MV-4-11 (cell line): ENCODE measurements around the gene ENAH.
"Not testable (repeated sequence)": the region's sequence is repeated elsewhere in the genome, so short reads cannot be mapped to it uniquely, and the experiment has no call there.

Source experiments
- DNase-seq: peaks from one replicate; lab custom pipeline; 2025; lab: John Stamatoyannopoulos, UW

ENAH gene

DNA sequence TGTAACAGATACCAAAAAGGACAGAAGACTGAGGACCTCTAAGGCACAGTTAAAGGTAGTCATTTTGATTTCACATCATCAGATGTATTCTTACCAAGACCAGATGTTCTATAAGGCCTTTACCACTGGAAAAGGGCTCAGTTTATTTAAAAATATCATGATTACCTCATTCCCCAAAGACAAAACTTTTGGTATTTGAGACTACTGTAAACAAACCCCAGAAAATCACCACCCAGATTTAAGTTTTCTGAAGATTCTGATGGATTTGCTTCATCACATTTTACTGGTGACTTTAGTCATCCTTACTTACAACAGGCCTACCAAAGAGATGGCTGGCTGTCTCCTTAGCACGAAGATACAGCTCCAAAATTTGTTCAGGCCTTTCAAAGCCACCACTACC, 8.3 kb downstream of the ENAH start:
- DNase-seq: no peak

DNA sequence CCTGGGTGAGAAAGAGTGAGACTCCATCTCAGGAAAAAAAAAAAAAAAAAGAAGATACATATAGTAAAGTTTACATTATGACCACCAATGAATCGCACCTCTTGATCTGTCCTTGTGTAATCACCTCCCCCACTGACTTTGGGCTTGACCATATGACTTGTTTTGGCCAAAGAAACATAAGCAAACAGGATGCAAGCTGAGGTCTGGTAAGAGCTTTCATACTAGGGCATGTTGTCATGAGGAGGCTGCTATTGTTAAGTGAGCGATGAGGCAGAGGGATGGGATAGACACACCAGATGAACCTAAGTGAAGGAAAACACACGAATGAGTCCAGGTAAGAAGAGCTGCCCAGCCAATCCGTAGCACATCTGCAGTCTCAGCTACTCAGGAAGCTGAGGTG, 10.7 kb downstream of the ENAH start:
- no peak for DNase-seq

DNA sequence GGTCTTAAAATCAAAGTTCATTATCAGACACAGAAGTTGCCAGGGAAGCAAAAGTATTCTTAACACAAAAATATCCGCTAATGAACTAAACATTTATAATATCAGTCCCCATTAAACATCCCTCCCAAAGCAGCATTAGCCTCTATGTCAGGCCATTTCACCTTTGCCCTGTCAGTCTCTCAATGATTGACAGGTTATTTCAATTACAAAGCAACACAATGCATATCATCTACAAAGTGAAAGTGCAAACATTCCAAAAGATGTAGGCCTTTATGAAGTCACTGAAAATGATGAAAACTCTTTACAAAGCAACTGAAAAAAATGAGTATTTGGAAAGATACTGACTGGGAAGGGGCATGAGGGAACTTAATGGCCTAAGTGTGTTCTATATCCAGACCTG, 14.1 kb downstream of the ENAH start:
- no peak for DNase-seq

DNA sequence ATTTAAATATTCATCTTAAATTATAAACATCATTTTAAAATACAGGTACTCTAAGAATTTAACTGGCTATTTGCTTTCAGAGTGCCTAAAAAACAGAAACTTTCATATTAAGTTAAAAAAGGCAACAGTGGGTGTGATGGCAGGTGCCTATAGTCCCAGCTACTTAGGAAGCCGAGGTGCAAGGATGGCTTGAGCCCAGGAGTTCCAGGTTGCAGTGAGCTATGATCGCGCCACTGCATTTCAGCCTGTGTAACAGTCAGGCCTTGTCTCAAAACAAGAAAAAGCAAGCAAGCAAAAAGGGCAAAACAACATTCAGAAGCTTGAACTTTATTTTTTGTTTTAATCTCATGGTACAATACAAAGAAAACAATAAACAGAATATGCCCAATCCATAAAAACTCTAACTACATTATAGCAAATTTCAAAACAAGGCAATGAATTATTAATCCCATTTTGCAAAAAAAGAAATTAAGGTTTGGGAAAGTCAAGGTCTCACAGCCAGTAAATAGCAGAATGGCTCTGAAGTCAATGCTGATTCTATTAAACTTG, 15.2 kb downstream of the ENAH start:
- DNase-seq: no peak

DNA sequence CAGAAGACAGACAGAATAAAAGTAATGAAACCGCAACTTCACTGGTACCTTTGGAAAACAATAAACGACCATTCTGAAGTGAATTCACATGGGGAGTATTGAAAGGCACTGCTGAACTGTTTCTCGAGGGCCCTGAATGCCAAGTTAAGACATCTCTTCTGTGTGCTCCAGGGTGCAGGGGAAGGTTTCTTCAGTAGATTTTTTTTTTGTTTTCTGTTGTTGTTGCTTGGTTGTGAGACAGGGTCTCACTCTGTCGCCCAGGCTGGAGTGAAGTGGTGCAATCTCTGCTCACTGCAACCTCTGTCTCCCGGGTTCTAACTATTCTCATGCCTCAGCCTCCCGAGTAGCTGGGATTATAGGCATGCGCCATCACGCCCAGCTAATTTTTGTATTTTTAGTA, 15.9 kb downstream of the ENAH start:
- DNase-seq: not testable (repeated sequence)

DNA sequence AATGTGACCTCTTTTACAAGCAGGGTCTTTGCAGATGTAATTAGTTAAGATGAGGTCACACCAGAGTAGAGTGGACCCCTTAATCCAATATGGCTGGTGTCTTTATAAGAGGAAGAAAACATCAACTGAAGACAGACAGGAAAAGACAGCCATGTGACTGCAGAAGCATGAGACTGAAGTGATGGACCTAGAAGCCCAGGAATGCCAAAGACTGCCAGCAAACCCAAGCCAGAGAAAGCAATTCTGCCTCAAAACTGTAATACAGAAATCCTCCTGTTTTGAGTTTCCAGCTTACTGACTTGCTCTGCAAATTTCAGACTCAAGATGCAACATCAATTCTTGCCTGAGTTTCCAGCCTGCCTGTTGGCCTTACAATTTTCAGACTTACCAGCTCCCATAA, 17.3 kb downstream of the ENAH start:
- no peak for DNase-seq

DNA sequence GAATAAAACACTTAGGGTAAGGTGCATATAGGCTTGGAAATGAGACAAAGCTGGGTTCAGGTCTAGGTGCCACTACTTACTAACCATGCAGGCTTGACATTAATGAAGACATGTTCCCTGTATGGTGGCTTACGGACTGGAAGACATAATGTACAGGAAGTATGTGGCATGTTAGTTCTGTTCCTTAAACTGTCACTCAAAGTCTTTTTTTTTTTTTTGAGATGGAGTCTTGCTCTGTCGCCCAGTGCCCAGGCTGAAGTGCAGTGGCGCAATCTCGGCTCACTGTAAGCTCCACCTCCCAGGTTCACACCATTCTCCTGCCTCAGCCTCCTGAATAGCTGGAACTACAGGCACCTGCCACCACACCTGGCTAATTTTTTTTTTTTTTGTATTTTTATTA, 20.1 kb downstream of the ENAH start:
- DNase-seq: peak; percentile 28

DNA sequence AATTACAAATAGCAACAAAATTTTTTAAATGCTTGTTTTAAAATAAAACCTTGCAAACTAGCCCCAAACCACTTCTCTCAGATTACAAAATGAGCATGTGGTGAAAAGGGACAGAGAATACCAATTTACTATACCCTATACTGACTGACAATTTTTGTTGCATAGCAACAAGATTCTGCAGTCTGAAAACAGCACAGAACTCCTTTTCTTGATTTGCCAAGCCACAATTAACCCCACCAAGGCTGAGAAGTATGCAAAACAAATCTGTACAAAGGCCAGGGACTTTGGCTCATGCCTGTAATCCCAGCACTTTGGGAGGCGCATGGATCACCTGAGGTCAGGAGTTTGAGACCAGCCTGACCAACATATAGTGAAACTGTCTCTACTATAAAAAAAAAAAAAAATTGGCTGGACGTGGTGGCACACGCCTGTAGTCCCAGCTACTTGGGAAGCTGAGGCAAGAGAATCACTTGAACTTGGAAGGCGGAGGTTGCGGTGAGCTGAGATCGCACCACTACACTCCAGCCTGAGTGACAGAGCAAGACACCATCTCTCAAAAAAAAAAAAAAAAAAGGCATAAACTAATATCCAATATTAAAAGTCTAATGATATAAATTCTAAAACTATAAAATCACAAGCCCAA, 21.8 kb downstream of the ENAH start:
- no peak for DNase-seq

DNA sequence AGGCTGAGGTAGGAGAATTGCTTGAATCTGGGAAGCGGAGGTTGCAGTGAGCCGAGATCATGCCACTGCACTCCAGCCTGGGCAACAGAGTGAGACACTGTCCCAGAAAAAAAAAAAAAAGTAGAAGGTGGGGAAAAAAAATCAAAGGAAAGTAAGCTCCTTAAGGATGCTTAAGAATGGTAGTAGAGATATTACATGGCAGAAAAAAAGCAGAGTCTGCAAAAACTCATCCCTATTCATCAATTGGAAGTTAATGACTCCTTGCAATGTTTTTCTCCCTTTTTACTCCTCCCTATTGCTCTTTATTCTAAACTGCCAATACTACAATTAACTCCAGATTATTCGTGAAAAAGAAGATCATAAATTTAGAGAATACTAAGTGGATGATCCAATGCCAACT, 23.4 kb downstream of the ENAH start:
- no peak for DNase-seq

DNA sequence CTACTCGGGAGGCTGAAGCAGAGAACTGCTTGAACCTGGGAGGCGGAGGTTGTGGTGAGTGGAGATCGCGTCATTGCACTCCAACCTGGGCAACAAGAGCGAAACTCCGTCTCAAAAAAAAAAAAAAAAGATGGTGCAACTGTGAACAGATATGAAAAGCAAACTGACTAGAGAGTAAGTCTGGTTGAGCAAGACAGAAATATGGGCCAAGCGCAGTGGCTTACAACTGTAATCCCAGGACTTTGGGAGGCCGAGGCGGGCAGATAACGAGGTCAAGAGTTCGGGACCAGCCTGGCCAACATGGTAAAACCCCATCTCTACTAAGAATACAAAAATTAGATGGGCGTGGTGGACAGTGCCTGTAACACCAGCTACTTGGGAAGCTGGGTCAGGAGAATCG, 24.1 kb downstream of the ENAH start:
- DNase-seq: peak; percentile 5

DNA sequence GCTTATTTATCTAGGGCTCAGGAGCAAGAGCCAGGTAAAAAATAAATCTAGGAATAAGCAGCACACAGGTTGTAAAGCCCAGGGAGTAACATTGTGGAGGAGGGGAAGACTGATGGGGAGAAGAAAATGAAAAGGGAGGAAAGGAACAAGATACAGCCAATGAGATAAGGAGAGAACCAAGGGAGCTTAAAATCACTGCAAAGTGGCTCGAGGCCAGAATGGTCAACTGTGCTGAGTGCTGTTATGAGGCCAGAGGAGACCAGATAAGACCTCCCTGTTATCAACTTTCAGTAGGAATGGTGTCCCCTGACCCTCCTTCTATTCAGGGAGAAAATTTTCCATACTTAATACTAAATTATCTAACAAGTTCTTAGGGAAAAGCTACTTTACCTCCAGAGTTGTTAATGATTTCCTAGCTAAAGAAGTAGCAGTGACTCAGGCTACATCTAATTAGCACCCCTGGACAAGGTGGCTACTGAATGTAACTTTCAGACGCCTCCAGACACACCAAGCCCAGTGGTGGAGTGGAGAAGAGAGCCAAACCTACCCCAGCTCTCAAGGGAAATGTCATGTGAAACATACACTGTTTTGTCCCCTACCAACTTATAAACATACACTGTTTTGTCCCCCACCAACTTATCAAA, 25.5 kb downstream of the ENAH start:
- no peak for DNase-seq

DNA sequence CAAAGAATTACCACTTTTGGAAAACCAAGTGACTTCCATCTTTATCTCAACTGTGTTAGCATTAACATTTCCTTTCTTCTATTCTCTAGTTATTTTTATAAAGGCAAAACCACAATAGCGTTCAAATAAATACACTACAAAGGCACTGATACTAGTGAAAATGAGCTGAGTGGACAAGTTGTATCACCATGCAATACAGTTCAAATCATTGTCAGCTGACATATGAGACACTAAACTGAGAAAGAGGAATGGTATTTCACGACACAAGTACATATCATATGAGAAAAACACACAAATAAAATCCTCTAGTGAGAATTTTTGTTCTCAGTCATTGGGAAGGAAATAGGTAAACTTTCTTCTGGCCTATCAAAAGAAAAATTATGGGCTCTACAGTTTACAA, 26.2 kb downstream of the ENAH start:
- no peak for DNase-seq

DNA sequence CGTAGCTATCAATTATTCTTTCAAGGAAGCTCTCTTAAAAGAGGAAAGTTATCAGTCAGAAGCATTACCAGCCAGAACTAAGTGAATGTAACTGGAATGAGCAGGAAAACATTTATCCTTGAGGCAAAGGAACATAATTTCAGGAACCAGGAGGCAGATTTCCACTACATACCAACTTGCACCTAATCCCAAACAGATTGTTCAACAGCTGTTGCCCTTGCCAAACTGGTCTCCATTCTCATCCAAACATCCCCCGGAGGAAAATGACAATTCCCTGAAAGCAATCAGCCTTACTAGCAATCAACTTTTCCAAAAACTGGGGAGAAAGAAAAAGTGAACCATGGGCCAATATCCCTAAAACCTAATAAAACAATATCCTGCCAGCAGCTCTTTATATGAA, 35.0 kb downstream of the ENAH start:
- no peak for DNase-seq

DNA sequence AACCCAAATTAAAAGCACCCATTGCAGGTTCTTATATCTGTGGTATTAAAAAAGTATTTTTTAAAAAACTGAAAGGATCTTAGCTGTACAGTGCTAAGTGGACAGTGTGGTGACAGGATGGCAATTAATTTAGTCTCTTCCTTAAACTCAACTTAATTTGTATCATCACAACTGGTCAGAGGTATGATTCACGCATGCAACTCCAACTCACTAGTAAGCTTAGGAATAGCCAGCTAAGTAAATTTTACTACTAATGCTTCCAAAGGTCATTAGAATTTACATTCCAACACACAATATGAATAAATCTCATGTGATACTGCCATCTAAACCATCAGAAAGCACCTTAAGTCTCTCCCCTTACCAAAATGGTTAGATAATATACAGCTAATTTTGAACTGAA, 35.4 kb downstream of the ENAH start:
- no peak for DNase-seq

DNA sequence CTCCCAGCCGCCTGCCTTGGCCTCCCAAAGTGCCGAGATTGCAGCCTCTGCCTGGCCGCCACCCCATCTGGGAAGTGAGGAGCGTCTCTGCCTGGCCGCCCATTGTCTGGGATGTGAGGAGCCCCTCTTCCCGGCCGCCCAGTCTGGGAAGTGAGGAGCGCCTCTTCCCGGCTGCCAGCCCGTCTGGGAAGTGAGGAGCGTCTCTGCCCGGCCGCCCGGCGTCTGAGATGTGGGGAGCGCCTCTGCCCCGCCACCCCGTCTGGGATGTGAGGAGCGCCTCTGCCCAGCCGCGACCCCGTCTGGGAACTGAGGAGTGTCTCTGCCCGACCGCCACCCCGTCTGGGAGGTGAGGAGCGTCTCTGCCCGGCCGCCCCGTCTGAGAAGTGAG, 37.5 kb downstream of the ENAH start:
- DNase-seq: not testable (repeated sequence)

DNA sequence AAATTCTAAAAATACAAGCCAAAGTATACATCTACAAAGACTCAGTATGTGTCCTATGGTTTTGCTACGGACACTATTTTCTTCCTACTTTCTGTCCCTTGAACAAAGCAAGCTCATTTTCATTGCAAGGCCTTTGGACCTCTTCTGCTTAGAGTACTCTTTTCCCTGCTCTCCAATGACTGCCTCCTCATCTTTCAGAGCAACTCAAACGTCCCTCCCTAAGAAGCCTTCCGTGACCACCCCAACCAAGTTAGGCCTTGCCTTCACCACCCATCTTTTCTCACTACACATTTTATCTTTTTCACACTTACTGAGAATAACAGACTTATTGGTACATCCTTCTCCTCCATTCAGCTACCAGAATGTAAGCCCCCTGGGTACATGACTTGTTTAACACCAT, 39.9 kb downstream of the ENAH start:
- no peak for DNase-seq

DNA sequence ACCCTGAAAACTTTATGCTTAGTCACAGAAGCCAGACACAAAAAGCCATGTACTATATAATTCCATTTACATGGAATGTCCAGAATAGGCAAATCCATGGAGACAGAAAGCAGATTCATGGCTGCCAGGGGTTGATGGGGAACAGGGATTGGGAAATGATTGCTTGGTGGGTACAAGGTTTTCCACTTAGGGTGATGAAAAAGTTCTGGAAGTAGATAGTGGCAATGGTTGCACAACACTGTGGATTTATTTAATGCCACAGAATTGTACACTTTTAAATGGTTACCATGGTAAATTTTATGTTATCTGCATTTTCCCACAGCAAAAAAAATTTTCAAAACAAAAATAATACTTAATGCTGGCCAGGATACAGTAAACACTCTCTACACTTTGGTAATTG, 40.6 kb downstream of the ENAH start:
- no peak for DNase-seq

DNA sequence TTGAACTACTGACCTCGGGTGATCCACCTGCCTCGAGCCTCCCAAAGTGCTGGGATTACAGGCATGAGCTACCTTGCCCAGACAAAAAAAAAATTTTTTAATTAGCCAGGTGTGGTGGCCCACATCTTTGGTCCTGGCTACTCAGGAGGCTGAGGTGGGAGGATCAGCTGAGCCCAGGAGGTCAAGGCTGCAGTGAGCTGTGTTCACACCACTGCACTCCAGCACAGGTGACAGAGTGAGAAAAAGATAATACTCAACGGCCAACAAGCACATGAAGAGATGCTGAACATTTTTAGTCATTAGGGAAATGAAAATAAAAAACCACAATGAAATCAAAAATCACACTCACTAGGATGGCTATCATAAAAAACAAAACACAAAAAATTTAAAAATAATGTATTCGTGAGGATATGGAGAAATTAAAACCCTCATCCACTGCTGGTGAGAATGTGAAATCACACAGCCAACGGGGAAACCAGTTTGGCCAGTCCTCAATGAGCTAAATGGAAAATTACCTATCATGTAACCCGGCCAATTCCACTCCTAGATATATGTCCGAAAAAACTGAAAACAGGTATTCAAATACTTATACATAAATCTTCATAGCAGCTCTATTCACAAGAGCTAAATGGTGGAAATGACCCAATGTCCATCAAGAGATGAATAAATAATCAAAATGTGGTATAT, 41.2 kb downstream of the ENAH start:
- DNase-seq: no peak

DNA sequence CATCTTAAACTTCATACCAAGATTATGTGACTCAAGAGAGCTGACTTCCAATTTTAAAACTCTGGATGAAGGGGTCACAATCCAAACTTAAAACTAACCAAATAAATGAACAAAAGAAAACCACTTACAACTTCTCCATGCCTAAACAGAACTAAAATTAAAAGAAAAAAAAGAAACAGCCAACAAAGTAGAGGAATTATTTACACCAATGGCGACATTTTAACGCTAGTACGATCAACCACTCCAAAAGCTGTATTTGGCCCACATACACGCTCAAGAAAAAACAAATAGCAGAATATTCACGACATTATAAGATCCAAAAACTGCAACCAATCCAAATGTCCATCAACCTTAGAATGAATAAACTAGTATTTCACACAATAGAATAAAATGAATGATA, 42.4 kb downstream of the ENAH start:
- no peak for DNase-seq

DNA sequence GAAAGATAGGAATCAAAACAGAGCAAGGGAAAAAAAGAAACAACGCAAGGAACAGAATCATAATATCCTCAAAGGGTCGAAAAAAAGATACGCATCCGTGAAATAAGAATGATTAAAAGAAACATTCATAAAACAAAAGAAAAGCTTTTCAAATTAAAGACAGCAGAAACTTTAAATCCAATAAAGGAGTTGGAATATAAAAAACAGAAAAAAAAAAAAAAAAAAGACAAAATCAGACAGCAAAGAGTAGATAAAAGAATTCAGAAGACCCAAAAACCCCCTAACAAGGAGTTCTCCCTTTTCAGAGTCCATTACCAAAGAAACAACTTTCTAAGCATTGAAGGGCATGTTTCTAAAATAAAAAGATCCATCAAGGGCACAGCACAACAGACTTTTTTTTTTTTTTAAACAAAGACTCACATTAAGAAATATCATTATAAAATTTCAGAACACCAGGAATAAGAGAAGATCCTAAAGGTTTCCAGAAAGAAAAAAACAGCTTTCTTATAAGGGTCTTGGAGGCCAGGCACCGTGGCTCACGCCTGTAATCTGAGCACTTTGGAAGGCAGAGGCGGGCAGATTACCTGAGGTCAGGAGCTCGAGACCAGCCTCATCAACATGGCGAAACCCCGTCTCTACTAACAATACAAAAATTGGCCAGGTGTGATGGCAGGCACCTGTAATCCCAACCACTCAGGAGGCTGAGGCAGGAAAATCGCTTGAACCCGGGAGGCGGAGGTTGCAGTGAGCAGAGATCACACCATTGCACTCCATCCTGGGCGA, 44.7 kb downstream of the ENAH start:
- no peak for DNase-seq

DNA sequence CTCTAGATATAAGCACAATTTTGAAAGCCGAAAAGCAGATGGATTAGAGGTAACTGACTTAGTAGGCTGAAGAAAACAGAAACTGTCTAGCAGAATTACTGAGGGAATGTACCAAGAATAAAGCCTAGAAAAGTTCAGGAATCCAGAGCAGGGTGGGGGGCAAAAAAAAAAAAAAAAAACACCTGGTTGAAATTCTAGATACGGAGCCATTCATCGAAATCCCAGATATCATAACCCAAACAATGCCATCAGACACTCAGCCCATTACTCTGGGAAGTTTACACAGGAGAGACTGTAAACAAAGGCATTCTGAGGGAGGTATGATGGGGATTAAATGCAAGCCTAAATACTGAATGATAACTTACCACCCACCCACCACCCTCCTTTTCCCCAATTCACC, 45.6 kb downstream of the ENAH start:
- no peak for DNase-seq

DNA sequence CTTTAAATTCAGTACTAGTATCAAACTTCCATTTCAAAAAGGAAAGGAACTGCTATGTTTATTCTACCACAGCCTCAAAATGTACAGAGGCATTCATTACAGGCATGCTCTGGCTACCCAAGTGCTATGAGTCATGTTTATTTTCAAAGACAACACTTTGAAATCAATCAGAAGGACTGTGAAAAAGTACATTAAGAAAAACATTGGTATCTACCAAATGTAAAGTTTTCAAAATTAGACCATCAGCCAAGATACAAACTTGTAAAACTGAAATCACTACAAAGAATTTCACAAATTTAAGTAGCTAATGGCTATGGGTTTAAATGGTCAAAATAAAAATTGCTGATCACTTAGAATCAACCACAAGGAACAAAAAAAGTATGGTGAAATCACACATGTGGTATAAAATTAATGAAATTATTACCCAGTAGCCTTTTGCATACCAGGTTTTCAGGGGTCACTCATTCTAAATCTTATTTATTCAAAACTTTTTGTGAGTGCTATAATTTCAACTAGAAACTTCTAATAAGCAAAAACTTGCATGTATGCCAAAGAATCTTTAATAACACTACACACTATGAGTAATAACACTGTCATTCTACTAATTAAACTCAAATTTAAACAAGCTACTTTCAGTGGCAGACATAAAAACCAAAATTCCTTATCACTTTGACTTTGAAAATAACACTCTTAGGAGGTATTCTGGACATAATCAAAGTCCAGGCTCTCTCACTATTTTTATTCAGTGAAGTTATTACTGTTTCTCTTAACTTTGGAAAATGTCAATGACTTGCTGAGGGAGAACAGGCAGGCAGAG, 49.2 kb downstream of the ENAH start:
- no peak for DNase-seq
